ENCODE data around the gene MRPL44. TPM values are rescaled to one million over a fixed set of nuclear protein-coding genes. Genes with fewer than 3 reads are reported as not detected.

Gene MRPL44
- total and polyA plus RNA-seq, 2 of the 13 experiments (the other 11 are each of a cell fraction or from before 2014, with no cell fraction given) = 38.4 to 78.0 TPM

DNA sequence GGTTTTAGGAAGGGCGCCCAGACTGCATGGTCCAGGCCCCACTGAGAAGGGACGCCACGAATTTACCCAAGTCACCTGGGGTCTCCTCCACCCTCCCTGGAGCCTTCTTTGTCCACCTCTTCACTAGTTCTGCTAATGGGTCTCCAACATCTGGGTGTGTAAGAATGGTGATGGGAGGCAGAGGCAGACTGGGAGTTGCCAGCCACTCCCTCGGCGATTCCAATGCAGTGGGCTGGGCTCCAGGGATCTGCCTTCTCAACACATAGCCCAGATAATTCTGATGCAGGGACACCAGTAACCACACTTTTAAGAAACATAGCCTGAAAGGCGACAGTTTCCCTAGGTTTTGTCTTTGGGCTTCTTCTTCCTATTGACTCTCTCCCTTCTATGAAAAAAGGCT lies 39.1 kb downstream of the MRPL44 start:
- no peak overlapping the region for H3K4me2 ChIP-seq (ENCODE audit: low read depth, low read length)
- 94% methylated on average over 6 of the region's 6 CpGs for WGBS (ENCODE audit: low lambda C conversion rate)
- no peaks in the 10 kb centered on the region for H3K36me3 ChIP-seq (replicated peaks in 1 of 2; ENCODE audit: control insufficient read depth in 1 of 2, insufficient read depth in 2 of 2, low read length in 2 of 2)
- H3K79me2 ChIP-seq (ENCODE audit: insufficient read depth, low read length) = no peaks in the 10 kb centered on the region
- H3K9ac ChIP-seq (ENCODE audit: insufficient read depth, low read depth, low read length) = no peak overlapping the region
- H3K9me3 ChIP-seq (ENCODE audit: low read length) = no peaks in the 10 kb centered on the region
- ATAC-seq (no peak), FAIRE-seq (no peak), DNase-seq (ENCODE audit: low spot score) (no peak)
- no peak overlapping the region for H3K4me3 ChIP-seq (replicated peaks in 1 of 3; ENCODE audit: insufficient read depth in 1 of 3, low read depth in 2 of 3, low read length in 3 of 3)
- no TSS peak for BruUV-seq (replicated peaks)
- no peak overlapping the region for H2AFZ ChIP-seq (ENCODE audit: low read length)
- no peaks in the 10 kb centered on the region for H4K20me1 ChIP-seq (ENCODE audit: insufficient read depth, low read length)
- intact Hi-C loops (cut with micrococcal nuclease; ENCODE audit: unreplicated experiment) (loop anchor here (5.0 to 10.0 kb wide), 2 partner anchors 106 to 588 kb away; partner anchors contain the start of gene CUL3), in situ Hi-C loops (cut with HindIII; ENCODE audit: extremely low pct_ligation_motif_present, low pct_unique_long_range_greater_than_20kb) (loop anchor here (10.0 kb wide), 1 partner anchor 658 kb away; no protein-coding TSS in a partner anchor)
- POLR2A ChIA-PET = no interaction called here
- no peak overlapping the region for H3K27ac ChIP-seq (ENCODE audit: extremely low read length, insufficient read depth, low read length)
- no peaks in the 10 kb centered on the region for H3K27me3 ChIP-seq (ENCODE audit: control insufficient read depth in 1 of 2, insufficient read depth in 2 of 2, low read length in 2 of 2)
- TF ChIP-seq, protein P1, sequence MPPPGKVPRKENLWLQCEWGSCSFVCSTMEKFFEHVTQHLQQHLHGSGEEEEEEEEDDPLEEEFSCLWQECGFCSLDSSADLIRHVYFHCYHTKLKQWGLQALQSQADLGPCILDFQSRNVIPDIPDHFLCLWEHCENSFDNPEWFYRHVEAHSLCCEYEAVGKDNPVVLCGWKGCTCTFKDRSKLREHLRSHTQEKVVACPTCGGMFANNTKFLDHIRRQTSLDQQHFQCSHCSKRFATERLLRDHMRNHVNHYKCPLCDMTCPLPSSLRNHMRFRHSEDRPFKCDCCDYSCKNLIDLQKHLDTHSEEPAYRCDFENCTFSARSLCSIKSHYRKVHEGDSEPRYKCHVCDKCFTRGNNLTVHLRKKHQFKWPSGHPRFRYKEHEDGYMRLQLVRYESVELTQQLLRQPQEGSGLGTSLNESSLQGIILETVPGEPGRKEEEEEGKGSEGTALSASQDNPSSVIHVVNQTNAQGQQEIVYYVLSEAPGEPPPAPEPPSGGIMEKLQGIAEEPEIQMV (CRISPR knock-in tag; IDR thresholded peaks at IDR 0.05; ENCODE audit: low read depth) = no peak
- TF ChIP-seq MTA3 (CRISPR knock-in tag; IDR thresholded peaks at IDR 0.05) (no peak), HNF4A (CRISPR knock-in tag; IDR thresholded peaks at IDR 0.05) (no peak), NONO (IDR thresholded peaks at IDR 0.05) (no peak), NONO (CRISPR knock-in tag; conservative IDR thresholded peaks at IDR 0.05) (no peak), GATAD2A (CRISPR knock-in tag; IDR thresholded peaks at IDR 0.05) (no peak), ZNF264 (CRISPR knock-in tag; IDR thresholded peaks at IDR 0.05) (no peak), NAIF1 (CRISPR knock-in tag; IDR thresholded peaks at IDR 0.05; ENCODE audit: borderline replicate concordance) (no peak), TBX3 (IDR thresholded peaks at IDR 0.05; ENCODE audit: borderline replicate concordance) (no peak), ZNF577 (CRISPR knock-in tag; IDR thresholded peaks at IDR 0.05; ENCODE audit: borderline replicate concordance, low read depth) (no peak), ZNF253 (CRISPR knock-in tag; IDR thresholded peaks at IDR 0.05; ENCODE audit: borderline replicate concordance) (no peak), ZNF501 (CRISPR knock-in tag; IDR thresholded peaks at IDR 0.05) (no peak), ZNF619 (CRISPR knock-in tag; IDR thresholded peaks at IDR 0.05) (no peak), TBL1XR1 (IDR thresholded peaks at IDR 0.05; ENCODE audit: borderline replicate concordance, low read length, partially characterized antibody) (no peak)
- TF ChIP-seq, protein P2, sequence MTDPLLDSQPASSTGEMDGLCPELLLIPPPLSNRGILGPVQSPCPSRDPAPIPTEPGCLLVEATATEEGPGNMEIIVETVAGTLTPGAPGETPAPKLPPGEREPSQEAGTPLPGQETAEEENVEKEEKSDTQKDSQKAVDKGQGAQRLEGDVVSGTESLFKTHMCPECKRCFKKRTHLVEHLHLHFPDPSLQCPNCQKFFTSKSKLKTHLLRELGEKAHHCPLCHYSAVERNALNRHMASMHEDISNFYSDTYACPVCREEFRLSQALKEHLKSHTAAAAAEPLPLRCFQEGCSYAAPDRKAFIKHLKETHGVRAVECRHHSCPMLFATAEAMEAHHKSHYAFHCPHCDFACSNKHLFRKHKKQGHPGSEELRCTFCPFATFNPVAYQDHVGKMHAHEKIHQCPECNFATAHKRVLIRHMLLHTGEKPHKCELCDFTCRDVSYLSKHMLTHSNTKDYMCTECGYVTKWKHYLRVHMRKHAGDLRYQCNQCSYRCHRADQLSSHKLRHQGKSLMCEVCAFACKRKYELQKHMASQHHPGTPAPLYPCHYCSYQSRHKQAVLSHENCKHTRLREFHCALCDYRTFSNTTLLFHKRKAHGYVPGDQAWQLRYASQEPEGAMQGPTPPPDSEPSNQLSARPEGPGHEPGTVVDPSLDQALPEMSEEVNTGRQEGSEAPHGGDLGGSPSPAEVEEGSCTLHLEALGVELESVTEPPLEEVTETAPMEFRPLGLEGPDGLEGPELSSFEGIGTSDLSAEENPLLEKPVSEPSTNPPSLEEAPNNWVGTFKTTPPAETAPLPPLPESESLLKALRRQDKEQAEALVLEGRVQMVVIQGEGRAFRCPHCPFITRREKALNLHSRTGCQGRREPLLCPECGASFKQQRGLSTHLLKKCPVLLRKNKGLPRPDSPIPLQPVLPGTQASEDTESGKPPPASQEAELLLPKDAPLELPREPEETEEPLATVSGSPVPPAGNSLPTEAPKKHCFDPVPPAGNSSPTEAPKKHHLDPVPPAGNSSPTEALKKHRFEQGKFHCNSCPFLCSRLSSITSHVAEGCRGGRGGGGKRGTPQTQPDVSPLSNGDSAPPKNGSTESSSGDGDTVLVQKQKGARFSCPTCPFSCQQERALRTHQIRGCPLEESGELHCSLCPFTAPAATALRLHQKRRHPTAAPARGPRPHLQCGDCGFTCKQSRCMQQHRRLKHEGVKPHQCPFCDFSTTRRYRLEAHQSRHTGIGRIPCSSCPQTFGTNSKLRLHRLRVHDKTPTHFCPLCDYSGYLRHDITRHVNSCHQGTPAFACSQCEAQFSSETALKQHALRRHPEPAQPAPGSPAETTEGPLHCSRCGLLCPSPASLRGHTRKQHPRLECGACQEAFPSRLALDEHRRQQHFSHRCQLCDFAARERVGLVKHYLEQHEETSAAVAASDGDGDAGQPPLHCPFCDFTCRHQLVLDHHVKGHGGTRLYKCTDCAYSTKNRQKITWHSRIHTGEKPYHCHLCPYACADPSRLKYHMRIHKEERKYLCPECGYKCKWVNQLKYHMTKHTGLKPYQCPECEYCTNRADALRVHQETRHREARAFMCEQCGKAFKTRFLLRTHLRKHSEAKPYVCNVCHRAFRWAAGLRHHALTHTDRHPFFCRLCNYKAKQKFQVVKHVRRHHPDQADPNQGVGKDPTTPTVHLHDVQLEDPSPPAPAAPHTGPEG (CRISPR knock-in tag; IDR thresholded peaks at IDR 0.05) = no peak
- TF ChIP-seq, protein P3, sequence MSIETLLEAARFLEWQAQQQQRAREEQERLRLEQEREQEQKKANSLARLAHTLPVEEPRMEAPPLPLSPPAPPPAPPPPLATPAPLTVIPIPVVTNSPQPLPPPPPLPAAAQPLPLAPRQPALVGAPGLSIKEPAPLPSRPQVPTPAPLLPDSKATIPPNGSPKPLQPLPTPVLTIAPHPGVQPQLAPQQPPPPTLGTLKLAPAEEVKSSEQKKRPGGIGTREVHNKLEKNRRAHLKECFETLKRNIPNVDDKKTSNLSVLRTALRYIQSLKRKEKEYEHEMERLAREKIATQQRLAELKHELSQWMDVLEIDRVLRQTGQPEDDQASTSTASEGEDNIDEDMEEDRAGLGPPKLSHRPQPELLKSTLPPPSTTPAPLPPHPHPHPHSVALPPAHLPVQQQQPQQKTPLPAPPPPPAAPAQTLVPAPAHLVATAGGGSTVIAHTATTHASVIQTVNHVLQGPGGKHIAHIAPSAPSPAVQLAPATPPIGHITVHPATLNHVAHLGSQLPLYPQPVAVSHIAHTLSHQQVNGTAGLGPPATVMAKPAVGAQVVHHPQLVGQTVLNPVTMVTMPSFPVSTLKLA (IDR thresholded peaks at IDR 0.05) = no peak
- H3K4me1 ChIP-seq (ENCODE audit: insufficient read depth, low read length) = peaks cover 50% of the 10 kb centered on the region
- CTCF ChIA-PET (ENCODE audit: low intra/inter-chr PET ratio, low total read pairs) = interaction anchor here (12.2 kb wide), 1 partner anchor 288 kb away, joined by 272 read pairs; no protein-coding TSS in a partner anchor

Measured in HepG2 (cell line).